ENCODE results near the gene KRT16.

KRT16 gene

DNA sequence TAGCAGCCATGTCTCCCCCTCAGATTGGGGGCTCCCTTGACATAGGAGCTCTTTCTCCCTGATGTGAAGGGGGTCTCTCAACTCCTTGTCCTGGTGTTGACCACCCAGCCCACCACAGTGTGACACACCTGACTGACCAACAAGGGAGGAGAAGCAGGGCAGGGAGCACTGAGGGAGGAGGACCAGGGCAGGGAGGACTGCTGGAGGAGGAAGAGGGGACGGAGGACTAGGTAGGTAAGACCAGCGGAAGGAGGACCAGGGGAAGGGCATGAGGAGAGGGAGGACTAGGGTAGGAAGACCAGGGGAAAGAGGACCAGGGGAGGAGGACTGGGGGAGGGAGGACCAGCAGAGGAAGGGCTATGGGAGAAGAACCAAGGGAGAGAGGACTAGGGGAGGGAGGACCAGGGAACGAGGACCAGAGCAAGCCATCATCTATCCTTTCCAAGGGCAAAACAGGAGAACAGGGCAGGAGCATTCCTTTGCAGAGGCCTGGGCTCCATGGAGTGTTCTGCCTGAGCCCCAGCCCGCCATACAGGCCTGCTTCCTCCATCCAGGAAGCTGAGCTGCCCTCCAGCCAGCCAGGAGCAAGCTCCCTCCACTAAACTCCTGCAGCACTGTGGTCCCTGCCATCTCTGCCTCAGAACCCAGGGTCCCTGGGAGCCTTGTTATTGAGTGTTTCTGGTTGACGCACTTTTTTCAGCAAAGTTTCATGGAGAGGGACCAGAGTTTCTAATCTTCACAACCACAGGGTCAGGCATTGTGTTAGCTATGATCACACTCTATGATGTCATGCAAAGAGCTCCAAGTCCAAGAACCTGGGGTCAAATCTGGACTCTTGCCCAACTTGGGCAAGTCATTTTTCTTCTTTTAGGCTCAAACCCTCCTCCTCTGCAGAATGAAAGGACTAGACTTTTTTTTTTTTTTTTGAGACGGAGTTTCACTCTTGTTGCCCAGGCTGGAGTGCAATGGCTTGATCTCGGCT lies 27.2 kb upstream of the KRT16 start:
- TF ChIP-seq, protein P1, sequence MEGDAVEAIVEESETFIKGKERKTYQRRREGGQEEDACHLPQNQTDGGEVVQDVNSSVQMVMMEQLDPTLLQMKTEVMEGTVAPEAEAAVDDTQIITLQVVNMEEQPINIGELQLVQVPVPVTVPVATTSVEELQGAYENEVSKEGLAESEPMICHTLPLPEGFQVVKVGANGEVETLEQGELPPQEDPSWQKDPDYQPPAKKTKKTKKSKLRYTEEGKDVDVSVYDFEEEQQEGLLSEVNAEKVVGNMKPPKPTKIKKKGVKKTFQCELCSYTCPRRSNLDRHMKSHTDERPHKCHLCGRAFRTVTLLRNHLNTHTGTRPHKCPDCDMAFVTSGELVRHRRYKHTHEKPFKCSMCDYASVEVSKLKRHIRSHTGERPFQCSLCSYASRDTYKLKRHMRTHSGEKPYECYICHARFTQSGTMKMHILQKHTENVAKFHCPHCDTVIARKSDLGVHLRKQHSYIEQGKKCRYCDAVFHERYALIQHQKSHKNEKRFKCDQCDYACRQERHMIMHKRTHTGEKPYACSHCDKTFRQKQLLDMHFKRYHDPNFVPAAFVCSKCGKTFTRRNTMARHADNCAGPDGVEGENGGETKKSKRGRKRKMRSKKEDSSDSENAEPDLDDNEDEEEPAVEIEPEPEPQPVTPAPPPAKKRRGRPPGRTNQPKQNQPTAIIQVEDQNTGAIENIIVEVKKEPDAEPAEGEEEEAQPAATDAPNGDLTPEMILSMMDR (conservative IDR thresholded peaks at IDR 0.05; ENCODE audit: low read depth, low read length) = no peak
- H3K4me3 ChIP-seq (ENCODE audit: low read length) = no peak overlapping the region
- no peak for DNase-seq (ENCODE audit: low read depth)

DNA sequence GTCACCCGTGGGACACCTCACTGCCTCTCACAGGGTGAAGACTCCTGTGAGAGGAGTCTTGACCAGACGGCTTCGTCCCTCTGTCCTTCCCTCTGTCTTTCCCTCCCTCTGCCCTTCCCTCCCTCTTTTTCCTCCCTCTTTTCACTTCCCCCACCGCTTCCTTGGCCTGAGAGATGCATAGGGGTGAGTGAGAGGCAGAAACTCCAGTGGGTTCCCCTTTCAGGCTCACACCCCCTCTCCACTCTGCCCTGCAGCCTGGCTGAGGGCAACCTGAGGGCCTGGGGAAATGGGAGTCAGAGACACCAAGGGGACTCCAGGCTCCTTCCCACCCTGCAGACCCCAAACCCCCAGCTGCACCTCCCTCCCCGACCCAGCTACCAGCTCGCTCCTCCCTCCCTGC lies 26.4 kb upstream of the KRT16 start:
- H3K4me3 ChIP-seq (ENCODE audit: low read length) = no peak overlapping the region
- no peak for DNase-seq (ENCODE audit: low read depth)
- TF ChIP-seq, protein P1 (conservative IDR thresholded peaks at IDR 0.05; ENCODE audit: low read depth, low read length) = no peak

DNA sequence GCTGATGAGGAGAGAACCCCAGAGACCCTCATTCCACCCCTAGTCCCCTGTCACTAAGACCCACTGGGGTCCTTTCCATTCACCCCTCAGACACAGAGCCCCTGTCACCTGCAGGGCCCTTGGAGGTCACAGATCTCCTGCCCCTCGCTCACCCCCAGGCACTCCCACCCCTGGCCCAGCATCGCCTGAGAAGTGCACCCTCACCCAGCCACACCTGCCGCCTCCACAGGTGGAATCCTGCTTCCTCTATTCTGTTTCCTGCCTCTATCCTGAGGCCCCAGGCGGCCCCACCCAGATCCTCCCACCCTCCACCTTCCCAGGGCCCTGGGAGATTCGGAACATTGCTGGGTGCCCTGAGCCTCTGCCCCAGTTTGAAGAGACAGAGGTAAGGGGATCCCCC lies 25.6 kb upstream of the KRT16 start:
- TF ChIP-seq, protein P1 (conservative IDR thresholded peaks at IDR 0.05; ENCODE audit: low read depth, low read length) = no peak
- no peak for DNase-seq (ENCODE audit: low read depth)
- H3K4me3 ChIP-seq (ENCODE audit: low read length) = no peak overlapping the region

DNA sequence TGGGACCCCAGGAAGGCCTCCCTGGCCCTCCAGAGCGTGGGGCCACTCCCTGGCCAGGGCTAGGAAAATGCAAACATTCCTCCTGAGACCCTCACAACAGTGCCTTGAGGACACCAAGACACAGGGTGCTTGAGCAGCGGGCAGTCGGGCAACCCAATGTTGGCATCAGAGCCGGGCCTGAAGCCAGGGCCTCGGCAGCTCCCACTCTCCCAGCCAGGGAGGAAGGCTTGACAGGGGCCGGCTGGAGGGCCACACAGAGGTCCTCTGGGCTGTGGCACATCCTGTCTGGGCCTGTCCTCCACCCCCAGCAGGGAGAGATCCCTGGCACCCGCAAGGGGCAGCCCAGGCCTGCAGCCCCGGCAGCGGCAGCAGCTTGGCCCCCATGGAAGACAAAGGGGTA lies 24.1 kb upstream of the KRT16 start:
- TF ChIP-seq, protein P1 (conservative IDR thresholded peaks at IDR 0.05; ENCODE audit: low read depth, low read length) = no peak
- no peak for DNase-seq (ENCODE audit: low read depth)

DNA sequence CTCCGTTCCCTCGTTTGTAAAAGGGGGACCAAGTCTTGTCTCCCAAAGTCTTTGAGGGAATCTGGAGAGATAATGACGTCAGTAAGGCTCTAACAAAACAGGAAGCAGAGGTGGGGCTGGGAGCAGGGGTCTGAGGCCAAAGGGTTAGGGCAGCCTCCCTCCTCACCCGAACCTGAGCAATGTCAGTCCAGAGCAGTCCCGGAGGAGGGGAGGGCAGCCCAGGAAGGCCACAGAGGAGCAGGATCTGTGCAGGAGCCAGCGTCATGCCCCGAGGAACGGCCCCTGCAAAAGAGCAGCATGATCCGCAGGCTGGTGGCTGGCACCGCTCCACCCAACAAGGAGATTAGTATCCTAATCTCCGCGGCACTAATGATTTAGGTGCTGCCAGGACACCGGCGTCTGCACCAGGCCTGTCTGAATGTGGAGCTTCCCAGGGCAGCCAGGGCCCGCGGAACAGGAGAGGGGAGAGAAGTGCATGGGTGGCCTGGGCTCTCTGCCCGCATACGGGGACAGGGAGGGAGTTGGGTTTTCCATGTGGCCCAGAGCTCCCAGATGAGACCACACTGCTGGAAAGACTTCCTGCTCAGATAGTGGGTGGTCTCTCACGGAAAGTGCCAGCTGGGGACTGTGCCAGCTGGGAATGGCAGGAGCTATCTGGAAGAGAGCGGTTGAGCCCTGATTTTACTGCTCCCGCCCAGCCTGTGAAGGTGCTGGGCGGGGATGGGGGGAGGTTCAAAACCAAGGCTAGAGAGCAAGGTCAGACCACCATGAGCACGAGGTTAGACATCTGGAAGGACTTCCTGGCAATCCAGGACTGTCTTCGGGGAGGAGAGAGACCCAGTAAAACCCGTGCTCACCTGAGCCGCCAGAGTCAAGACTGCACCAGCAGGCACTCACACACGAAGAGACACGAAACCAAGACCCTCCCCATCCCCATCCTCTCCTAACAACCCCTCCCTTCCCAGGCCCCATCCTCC lies 22.8 kb upstream of the KRT16 start:
- TF ChIP-seq, protein P1 (conservative IDR thresholded peaks at IDR 0.05; ENCODE audit: low read depth, low read length) = no peak
- peak; percentile 90 for DNase-seq (ENCODE audit: low read depth)
- no peak overlapping the region for H3K4me3 ChIP-seq (ENCODE audit: low read length)

More for the DNA sequence above, 24.1 kb upstream of the KRT16 start:
- no peak overlapping the region for H3K4me3 ChIP-seq (ENCODE audit: low read length)

DNA sequence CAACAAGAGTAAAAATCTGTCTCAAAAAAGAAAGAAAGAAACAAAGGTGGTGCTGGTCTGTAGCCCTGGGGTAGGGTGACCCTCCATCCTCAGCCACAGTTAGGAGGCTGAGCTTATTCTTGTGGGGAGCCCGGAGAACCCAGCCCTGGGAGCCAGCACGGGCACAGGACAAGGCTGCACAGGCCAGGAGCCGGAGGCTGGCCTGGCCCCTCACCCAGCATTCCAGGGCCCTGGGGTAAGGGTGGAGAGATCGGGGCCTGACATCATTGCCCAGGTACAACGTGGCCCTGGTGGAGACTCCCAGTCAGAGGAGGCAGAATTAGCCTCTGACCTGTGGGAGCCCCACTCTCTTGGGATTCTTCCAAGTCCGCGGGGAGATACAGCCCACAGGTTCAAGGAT lies 22.1 kb upstream of the KRT16 start:
- no peak overlapping the region for H3K4me3 ChIP-seq (ENCODE audit: low read length)
- no peak for DNase-seq (ENCODE audit: low read depth)
- TF ChIP-seq, protein P1 (conservative IDR thresholded peaks at IDR 0.05; ENCODE audit: low read depth, low read length) = no peak
